Measurements from ENCODE around the gene SSU72.
"Not testable (repeated sequence)": the region's sequence is repeated elsewhere in the genome, so short reads cannot be mapped to it uniquely, and the experiment has no call there.

Gene SSU72

DNA sequence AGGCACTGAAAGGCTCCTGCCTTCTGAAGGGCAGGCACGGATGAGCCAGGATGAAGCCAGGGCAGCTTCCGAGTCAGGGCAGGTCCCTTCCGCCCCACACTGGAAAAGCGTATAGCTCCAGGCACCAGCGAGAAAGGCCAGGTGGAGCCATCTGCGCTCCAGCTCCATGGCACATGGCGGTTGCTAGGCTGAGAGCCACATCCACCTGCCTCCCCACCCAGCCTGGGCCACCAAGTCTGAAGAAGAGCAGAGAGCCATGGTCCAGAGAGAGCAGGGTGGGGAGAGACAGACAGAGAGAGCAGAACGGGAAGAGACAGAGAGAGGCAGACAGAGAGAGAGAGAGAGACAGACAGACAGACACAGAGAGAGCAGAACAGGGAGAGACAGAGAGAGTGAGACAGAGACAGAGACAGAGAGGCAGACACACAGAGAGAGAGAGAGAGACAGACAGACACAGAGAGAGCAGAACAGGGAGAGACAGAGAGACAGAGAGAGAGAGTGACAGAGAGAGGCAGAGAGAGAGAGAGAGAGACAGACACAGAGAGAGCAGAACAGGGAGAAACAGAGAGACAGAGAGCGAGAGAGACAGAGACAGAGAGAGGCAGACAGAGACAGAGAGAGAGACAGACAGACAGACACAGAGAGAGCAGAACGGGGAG, 20.1 kb upstream of the SSU72 start:
- DNase-seq, result no peak

- no peak for DNase-seq
These were observed 19.4 kb upstream of the SSU72 start for GRCh38 chr1:1593834-1594601.

DNA sequence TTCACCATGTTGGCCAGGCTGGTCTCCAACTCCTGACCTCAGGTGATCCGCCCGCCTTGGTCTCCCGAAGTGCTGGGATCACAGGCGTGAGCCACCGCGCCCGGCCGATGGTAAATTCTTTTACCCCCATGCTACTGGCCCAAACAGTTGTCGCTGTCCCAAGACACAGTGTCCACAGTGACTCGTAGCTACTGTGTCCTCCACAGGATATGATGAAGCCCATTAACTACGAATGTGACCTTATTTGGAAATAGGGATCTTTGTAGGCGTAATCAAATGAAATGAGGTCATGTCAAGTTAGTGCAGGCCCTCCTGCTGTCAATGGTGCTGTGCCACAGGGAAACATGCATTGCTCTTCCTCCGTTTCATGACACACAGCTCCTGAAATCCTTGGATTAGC, 16.8 kb upstream of the SSU72 start:
- no peak for DNase-seq

DNA sequence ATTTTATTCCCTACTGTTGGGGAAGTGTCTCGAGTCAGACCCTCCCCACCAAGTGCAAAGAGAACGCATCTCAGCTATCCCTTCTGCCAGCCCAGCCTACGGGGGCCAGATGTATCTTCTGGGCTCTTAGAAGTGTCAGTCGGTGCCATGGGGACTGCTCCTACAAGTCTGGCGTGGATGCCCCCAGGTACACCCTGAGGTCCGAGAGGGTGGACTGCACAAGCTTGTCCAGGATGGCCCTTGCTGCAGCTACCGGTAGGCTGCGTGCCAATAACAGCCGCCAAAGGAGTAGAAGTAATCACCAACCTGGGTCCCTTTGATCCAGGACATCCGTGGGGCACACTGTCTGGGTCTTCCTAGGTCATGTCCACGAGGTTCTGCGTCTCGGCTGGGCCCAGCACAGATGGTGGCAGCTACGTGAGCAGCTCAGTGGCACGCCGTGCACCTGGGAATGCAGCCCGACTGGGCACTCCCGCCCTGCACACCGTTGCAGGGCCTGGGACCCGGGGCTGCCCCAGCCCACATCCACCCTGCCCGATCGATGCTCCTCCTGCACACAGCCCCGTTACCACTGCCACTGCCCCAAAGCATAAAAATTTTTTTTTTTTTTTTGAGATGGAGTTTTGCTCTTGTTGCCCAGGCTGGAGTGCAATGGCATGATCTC, 8.8 kb upstream of the SSU72 start:
- DNase-seq, result no peak

DNA sequence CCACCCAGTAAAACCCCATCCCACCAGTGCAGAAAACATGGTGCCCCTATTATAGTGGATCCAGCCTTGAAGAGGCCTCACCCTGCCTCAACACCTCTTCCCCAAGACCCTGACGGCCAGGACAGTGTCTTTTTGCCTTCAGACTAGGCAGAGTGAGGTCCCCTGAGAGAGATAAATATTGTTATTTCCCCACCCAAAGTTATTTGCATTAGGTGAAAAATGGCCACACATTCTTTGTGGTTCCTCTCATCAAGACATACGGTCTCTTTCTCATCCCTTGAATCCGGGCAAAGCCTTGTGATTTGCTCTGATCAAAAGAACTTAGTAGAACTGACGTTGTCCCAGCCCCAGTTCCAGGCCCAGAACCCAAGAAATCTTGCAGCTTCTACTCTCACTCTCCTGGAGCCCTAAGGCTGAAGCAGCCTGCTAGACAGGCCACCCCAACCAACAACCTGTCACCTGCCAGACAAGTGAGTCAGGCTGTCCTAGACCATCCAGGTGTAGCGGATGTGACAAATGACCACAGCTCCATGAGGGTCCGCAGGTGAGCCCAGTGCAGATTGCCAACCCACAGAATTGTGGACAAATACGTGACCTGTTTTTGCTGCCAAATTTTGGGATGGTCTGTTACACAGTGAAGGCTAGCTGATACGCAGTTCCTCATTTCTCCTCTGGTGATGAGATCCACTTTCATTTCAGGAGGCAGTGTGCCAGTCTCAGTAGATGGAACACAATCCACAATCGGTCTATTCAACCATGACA, 8.1 kb upstream of the SSU72 start:
- no peak for DNase-seq

- no peak for DNase-seq
These were observed 3.8 kb upstream of the SSU72 start for GRCh38 chr1:1578371-1578940.

DNA sequence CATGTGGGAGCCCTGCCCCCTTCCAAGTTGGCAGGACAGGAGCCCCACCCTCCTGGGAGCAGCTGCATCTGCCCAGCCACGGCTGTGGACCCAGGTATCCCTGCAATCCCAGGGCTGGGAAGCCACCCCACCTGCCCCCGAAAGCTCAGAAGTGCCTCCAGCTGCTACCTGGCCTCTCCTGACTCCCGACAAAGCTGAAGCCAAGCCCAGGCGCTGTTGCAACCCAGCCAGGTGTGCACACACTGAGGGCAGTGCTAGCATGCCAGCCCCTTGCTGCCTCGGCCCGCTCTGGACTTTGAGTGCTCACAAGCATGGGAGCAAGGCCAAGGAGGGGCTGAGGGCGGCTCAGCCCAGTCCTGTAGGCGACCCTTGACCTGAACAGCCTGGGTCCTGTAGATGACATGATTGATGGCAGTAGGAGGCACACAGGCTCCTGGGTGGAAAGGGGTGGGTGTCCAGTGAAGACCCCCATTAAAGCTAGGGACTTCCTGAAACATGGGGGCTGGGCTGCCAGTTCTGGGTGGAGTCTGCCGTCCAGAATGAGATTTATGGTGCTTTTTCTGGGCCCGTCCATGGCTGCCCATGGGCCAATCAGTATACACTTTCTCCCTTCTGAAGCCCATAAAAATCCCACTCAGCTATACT, 2.8 kb upstream of the SSU72 start:
- DNase-seq, result no peak

DNA sequence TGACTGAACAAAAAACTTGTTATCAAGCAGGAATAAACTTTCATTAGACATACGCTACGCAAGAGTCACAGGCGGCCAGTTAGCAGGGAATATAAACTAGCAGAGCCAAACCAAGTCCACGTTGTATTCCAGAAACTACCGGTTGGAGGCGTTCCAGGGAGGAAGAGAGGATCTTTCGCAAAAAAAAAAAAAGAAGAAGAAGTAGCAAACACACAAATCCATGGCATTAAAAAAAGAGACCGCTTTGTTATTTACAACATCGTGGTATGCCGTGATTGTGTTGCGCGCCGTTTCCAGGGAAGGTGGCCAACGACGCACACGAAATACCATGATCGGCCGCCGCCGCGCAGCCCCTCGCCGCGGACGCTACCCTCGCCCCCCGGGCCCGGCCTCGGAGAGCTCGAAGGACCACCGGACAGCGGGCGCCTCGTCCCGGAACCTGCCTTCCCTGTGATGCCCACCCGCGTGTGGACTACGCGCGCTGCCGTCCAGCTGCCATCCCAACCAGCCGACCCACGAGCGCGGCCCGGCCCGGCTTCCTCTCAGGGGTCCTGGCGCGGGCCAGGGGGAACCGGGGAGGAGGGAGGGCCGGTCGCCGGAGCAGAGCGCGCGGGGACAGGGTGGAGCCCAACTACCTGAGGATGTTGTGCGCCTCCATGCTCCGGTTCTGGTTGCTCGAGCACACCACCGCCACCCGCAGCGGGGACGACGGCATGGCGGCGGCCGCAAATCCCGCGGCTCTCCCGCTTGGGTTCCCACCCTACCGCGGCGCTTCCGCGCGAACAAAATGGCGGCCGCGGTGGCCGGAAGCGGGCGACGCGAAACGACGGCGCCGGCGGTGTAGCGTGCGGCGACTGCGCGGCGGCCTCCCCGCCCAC, 581 bp downstream of the SSU72 start:
- no peak for DNase-seq

GRCh38 chr1:1569341-1569740, 5.3 kb downstream of the SSU72 start:
- no peak for DNase-seq

DNA sequence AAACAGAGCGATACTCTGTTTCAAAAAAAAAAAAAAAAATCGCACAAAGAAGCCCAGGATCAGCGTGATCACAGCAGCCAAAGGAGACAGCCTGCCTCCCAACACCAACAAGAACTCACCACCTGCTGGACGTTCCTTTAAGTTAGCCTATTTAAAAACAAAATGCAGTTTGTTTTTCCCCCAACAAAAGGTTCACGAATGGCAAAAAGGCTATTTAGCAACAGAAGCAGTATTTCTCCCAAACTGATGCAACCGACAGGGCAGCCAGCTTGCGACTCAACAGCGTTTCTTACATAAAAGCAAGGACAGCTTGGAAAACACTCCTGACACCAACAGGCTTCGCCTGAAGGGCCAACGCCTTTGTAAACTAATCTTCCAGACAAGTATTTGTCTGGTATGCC, 6.8 kb downstream of the SSU72 start:
- no peak for DNase-seq

- no peak for DNase-seq
These were observed 7.3 kb downstream of the SSU72 start for GRCh38 chr1:1567152-1567875.

GRCh38 chr1:1565340-1565739, 9.3 kb downstream of the SSU72 start:
- no peak for DNase-seq

- no peak for DNase-seq
These were observed 10.4 kb downstream of the SSU72 start for GRCh38 chr1:1564268-1564667.

GRCh38 chr1:1563688-1564087, 11.0 kb downstream of the SSU72 start:
- DNase-seq, result no peak

DNA sequence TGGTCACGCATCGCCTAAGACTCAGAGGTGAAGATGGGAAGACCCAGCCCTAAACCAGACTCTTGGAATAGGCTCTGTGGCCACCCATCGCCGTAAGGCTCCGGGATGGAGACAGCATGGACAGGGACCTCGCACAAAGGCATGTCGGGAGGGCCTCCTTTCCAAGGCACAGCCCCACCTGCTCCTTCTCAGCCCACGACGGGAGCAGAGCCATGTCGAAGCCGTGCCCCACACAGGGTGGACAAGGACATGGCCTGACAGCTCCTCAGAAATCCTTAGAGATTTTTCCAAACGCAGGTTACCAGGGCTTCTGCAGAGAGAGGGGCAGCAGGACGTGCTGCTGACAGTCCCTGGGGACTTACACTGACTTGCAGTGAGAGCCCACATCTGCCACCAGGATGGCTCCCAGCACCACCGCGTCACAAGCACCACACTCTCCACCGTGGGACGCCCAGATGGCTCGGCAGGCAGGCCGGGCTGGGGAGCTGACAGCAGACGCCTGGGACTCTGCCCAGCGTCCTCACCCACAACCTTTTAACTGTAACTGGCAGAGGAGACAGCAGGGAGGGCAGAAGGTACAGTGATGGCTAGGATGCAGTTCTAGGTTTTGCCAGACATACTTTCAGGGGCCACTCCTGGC, 12.0 kb downstream of the SSU72 start:
- no peak for DNase-seq

GRCh38 chr1:1561801-1562470, 12.7 kb downstream of the SSU72 start:
- DNase-seq, result no peak

DNA sequence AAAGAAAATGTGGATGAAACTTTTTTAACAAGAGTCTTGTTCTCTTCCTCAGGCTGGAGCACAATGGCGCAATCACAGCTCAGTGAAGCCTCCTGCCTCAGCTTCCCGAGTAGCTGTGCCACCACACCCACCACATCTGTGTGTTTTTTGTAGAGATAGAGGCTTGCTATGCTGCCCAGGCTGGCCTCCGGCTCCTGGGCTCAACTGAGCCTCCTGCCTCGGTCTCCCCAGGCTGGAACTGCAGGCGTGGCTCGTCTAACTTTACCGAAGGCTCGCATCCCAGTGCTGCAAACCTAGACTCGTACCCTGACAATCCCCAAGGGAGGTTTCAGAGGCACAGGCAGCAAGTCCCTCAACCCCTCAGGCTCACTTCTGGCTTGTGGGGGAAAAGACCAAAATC, 14.5 kb downstream of the SSU72 start:
- no peak for DNase-seq

DNA sequence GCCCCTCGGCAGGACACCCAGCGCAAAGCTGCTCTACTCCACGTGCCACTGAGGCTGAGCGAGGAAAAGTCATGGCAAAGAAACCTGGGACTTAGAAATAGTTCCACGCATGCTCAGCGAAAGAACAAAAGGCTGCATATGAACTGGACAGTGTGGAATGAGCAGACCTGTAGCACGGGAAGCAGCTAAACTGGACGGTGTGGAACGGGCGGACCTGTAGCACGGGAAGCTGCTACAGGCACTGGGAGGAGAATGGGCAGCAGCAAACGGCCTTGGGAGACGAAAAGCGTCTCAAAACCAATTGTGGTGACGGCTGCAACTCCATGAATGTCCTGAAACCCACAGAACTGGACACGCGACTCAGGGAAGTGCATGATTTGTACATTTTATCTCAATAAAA, 15.6 kb downstream of the SSU72 start:
- DNase-seq, result peak; percentile 44

DNA sequence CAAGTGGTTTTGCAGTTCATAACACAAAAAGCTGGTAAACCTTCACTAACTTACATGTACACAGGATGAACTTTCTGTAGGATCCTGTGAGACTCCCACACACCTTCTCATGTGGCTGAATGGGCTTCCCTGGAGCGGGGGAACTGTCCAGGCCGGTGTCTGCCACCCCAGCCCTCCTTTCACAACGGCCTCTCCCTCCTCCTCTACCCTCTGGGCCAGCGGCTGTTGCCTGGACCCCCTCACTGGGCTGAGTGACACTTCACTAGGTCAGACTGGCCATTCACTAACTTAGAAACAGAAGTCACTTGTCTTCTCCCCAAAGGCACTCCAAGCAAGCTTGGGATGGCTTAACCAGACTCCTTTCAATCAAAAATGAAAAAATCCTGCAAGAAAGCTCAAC, 16.1 kb downstream of the SSU72 start:
- peak; percentile 2 for DNase-seq

- DNase-seq, result not testable (repeated sequence)
These were observed 17.0 kb downstream of the SSU72 start for GRCh38 chr1:1557688-1558087.
